ENCODE measurements around the gene ORAI1.

DNA sequence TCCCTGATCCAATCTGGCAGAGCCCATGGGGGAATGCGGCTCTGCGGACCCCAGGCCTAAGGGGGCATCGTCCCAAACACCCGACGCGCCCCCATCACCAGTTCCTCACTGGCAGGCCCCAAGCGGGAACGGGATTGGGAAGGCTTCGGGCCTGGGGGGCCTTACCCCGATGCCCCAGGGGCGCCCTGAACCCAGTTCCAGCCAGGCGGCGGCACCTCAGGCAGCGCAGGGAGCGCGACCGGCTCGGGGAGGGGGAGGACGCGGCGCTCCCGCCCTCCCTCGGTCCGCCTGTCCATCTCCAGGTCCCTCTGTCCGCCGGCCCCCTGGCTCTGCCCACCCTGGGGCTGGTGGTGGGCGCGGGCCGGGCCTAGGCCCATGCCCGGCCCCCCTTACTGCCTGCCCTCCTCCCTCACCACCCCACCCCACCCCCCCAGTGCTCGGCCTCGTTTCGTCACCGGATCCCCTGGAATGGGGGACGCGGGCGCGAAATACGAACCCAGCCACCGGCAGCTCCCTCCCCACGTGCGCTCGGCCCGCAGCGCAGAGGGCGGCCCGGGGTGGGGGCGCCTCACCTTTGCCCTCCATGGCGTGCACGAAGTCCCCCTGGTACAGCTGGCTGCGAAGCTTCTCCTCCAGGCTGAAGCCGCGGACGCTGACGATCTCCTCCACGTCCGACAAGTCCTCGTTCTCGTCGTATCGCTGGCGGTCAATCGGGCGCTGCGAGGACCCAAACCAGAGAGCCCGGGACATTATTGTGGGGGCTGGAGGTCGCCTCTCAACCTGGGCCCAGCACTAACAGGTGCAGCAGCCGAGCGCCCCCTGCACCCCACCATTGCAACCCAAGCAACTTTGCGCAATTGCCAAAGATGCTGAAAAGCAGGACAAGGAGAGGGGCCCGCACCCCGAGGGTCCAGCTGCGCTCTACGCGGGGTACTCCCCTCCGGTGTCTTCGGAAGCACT is 47.8 kb upstream of the ORAI1 start:
- TF ChIP-seq MTA1 (CRISPR knock-in tag; IDR thresholded peaks at IDR 0.05; ENCODE audit: borderline replicate concordance), result no peak
- no peak for TF ChIP-seq IKZF1 (IDR thresholded peaks at IDR 0.05)
- TF ChIP-seq DNMT1 (CRISPR knock-in tag; IDR thresholded peaks at IDR 0.05), result no peak
- TF ChIP-seq PAF1 (CRISPR knock-in tag; IDR thresholded peaks at IDR 0.05), result no peak
- TF ChIP-seq, protein P1, sequence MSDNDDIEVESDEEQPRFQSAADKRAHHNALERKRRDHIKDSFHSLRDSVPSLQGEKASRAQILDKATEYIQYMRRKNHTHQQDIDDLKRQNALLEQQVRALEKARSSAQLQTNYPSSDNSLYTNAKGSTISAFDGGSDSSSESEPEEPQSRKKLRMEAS (IDR thresholded peaks at IDR 0.05), result no peak
- TF ChIP-seq EEA1 (CRISPR knock-in tag; IDR thresholded peaks at IDR 0.05; ENCODE audit: borderline replicate concordance), result no peak
- no peak for TF ChIP-seq ZNF766 (CRISPR knock-in tag; IDR thresholded peaks at IDR 0.05; ENCODE audit: borderline replicate concordance)
- TF ChIP-seq, protein P2, sequence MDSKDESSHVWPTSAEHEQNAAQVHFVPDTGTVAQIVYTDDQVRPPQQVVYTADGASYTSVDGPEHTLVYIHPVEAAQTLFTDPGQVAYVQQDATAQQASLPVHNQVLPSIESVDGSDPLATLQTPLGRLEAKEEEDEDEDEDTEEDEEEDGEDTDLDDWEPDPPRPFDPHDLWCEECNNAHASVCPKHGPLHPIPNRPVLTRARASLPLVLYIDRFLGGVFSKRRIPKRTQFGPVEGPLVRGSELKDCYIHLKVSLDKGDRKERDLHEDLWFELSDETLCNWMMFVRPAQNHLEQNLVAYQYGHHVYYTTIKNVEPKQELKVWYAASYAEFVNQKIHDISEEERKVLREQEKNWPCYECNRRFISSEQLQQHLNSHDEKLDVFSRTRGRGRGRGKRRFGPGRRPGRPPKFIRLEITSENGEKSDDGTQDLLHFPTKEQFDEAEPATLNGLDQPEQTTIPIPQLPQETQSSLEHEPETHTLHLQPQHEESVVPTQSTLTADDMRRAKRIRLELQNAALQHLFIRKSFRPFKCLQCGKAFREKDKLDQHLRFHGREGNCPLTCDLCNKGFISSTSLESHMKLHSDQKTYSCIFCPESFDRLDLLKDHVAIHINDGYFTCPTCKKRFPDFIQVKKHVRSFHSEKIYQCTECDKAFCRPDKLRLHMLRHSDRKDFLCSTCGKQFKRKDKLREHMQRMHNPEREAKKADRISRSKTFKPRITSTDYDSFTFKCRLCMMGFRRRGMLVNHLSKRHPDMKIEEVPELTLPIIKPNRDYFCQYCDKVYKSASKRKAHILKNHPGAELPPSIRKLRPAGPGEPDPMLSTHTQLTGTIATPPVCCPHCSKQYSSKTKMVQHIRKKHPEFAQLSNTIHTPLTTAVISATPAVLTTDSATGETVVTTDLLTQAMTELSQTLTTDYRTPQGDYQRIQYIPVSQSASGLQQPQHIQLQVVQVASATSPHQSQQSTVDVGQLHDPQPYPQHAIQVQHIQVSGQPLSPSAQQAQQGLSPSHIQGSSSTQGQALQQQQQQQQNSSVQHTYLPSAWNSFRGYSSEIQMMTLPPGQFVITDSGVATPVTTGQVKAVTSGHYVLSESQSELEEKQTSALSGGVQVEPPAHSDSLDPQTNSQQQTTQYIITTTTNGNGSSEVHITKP (CRISPR knock-in tag; IDR thresholded peaks at IDR 0.05; ENCODE audit: low read depth), result no peak
- no peak for TF ChIP-seq KDM3A (CRISPR knock-in tag; IDR thresholded peaks at IDR 0.05; ENCODE audit: low read depth)
